Hematopoietic multipotent progenitor cell treated with erythropoietin and hydrocortisone succinate and interleukin-3 and kit ligand, for 17 days (in vitro differentiated cells): Measurements from ENCODE around the gene TRIM9.

ENCODE experiments used
- DNase-seq: peaks from one replicate; pipeline ENCODE4 v3.0.0-alpha.2; 2015; ENCODE audit warnings: low spot score

TRIM9 gene

DNA sequence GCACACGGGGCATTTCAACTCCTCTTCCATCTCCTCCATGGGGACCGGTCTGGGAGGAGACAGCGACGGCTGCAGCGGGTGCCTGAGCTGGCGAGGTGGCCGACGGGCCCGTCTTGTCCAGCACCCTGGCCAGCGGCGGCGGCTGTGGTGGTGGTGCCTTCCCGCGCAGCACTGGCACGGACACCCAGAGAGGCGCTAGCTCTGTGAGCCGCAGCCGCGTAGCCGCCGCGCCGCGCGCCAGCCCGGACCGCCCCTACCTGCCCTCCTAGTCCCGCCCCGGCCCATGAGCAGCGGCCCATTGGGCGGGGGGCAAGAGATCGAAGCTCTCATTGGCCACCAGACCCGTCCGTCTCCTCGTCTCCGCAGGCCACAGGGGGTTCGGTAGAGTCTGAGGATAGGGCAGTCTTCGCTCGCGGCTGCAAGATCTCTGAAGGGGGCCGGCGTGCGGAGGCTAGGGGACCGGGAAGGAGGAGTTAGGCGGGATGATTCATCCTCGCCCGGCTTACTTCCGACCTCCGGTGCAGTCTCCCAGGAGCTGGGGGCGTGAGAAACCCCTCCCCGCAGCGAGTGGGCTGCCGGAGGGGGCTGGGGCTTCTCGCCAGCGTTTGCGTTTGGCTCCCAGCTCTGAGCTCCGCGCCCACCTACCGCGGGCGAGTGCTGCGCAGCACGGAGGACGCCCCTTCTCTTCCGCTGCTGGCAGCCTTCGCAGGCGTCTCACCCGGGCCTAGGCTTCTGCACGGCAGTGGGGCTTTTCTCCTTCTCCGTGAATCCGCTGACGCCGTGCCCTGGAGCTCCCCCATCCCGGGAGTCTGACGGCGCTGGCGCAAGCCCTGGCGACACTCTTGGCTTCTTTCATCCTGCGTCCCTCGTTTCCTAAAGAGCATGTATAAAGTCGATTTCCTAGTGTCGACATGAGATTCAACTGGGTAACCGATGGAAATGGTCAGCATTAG, at the start of gene TRIM9:
Gene TRIM9, minus strand, starts transcription at position 205 of the 953 bp plus-strand sequence. Its CDS starts 166 bp downstream, at position 39.
- DNase-seq, result no peak

- no peak for DNase-seq
Measured at GRCh38 chr14:51140856-51141255, 46.0 kb upstream of the TRIM9 start.

DNA sequence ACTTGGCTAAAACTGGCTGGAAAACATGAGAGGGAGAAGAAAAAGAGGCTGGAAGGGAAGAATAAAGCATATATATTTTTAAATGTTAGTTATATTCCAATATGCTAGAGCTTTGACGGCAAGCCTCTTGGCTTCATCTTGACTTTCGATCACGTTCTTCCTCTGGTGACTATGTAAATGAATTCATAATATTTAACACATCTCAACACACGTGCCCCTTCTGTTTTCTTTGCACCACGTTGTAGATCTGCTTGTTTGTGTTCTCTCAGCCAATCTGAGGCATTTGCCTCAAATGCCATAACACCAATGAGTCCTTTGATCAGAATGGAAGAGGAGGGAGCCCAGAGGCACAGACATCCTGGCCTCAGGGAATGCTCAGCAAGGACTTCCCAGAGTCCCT, 45.4 kb upstream of the TRIM9 start:
- DNase-seq, result no peak

DNA sequence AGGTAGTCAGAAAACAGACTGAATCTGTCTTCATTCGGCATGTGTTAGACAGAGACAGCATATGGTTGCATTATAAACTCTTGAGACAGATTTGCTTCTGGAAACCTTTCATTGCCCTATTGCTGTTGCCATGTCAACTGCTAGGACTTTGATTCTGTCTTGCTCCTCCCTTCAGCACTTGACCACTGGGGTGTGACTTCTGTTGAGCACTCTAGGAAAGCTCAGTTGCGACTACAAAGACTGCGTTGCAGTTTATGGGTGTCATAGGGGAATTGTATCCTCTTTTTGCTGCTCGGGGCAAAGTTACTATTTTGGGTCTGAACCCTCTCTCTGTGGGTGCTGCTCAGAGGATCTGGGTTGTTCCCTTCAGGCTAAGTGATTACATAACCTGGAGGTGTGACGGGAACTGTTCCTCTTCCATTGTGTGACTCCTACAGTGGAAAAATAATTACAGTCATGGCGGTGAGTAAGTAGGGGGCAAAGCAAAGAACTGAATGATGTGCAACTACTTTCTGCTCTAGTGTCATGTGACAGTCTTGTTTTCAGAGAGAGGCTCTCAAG, 44.3 kb upstream of the TRIM9 start:
- no peak for DNase-seq

GRCh38 chr14:51138404-51139103, 43.6 kb upstream of the TRIM9 start:
- no peak for DNase-seq

GRCh38 chr14:51131516-51131915, 36.6 kb upstream of the TRIM9 start:
- no peak for DNase-seq

- DNase-seq, result no peak
Measured at GRCh38 chr14:51129130-51129529, 34.2 kb upstream of the TRIM9 start.

DNA sequence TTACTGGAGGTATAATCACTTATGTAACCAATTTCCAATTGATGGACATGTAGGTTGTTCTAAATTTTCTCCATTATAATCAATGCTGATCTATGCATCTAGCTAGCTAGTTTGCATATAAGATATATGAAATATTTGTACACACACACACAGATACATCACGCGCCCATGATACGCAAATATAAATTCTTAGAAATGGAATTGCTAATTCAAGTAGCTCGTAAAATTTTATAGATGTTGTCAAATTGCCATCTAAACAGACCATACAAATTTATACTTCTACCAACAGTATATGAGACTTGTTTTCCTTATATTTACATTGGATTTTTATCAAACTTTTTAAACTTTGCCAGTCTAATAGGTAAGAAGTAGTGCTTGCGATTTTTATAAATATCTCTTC, 29.1 kb upstream of the TRIM9 start:
- DNase-seq, result no peak

DNA sequence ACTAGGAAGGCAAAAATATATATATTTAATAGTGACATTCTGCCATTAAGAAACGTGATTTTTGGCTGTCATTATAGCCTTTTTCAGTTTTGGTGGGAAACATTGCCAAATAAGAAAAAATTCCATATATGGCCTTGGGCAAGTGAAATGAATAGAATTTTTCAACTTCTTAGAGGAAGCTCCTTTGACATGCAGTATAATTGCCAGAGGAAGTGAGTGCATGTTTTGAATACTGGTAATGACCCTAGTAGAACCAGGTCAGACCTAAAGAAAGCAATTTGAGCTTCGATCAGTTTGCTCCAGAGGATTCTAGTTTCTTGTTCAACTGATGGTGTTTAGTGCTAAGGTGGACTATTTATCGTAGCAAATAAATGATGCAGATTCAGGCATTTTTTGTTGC, 26.2 kb upstream of the TRIM9 start:
- DNase-seq, result no peak

DNA sequence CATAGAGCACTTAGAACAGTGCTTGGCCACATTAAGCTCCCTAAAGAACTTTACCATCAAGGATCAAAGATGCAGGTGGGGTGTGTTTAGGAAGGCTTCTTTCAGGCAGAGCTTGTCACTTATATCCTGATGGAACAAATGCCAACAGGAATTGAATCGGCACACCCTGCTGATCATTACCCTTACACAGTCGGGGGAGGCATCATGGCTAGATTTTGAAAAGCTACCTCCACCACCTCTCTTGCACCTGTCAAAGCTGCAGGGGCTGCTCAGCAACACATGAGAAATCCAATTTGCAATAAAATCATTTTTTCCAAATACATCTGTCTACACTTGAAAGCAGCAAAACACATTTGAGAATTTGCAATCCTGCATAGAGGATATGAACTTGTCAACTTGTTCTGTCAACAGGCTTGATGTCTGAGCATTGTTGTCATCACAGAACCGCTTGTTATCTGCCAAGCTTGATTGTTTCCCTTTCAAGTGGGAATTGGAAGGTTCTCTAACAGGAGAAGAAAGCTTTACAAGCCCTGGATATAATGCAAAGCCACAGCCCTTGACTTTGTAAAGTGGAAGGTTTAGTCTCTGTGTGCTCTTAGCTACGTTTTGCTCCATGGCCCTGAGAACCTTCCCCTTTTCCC, 24.6 kb upstream of the TRIM9 start:
- no peak for DNase-seq

DNA sequence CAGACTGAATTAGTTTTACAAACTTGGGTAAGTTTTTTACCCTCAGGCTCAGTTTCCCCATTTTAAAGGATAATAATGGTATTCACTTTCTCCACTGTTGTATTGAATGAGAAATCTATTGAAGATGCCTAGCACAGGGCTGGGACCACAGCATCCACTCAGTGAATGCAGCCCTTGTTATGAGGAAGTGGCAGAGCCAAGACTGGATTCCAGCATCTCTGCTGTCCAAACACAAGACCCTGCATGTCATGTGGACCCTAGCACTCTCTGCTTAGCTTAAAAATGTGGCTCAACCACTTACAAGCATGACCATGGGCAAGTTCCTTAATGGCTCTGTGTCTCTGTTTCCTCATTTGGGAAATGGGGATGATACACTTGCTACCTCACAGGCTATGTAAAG, 24.1 kb upstream of the TRIM9 start:
- DNase-seq, result no peak

GRCh38 chr14:51117593-51117992, 22.7 kb upstream of the TRIM9 start:
- no peak for DNase-seq

DNA sequence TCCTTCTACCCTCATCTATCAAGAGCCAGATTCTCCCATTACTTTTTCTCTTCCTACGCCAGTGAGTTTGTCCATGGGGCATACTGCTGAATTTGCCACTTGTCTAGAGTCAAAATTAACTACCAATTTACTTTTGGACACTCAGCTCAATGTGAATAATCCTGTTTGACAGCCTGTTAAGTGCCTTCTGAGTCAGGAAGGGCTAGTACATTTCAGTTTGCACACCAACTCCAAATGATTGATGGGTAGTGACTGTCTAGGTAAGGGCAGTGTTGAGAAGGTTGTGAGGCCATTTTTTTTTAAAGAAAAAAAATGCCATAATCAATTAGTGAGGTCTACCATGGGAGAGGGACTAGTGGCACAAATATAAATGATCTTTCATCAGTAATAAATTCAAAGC, 21.8 kb upstream of the TRIM9 start:
- no peak for DNase-seq

DNA sequence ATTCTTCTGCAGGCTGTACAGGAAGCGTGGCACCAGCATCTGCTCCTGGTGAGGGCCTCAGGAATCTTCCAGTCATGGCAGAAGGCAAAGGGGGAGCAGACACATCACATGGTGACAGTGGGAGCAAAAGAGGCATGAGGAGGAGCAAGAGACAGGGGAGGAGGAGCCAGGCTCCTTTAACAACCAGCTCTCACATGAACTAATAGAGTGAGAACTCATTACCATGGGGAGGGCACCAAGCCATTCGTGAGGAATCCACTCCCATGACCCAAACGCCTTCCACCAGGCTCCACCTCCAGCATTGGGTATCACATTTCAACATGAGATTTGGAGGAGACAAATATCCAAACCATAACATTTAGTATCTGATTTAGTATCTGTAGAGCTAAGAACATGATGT, 14.7 kb upstream of the TRIM9 start:
- DNase-seq, result no peak

- no peak for DNase-seq
Measured at GRCh38 chr14:51107801-51108200, 12.9 kb upstream of the TRIM9 start.

GRCh38 chr14:51104467-51104866, 9.6 kb upstream of the TRIM9 start:
- DNase-seq, result no peak

DNA sequence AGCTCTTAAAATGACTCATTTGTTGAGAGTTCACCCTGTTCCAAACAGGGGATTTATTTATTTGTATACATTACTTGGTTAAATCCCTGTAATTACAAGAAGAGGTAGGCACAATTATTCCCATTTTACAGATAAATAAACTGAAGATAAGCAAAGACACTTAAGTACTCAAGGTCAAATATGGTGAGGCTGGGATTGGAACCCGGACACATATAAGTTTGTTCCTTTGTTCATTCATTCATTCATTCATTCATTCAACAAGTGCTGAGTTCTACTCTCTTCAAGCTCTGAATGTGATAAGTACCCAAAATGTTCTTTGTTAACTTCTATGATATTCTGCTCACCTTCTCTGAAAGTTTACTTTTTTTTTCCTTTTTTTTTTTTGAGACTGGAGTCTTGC, 2.4 kb upstream of the TRIM9 start:
- DNase-seq, result no peak

DNA sequence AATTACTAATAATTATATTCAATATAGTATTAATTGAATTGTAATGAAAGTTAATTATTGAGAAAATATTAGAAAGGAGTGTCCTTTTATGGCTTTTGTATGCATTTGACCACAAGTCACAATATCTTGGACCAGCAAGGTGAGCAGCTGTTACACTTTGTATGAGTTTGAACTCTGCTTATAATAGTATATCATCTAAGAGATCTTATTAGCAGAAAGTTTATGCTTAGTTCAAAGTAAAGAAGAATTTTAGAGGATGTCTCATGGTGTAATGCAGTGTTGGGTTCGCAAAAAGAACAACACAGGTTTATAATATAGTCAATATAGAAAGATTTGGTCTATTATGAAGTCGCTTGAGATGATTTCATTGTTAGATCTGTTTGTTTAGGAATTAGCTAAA, 2.0 kb upstream of the TRIM9 start:
- no peak for DNase-seq

GRCh38 chr14:51095854-51096823, 1.2 kb upstream of the TRIM9 start:
- no peak for DNase-seq

- no peak for DNase-seq
Measured at GRCh38 chr14:51094282-51094821, 553 bp downstream of the TRIM9 start.
